ENCODE data around the gene CCDC85A.
A peak's percentile ranks its signal among the peaks of the same experiment; 100 is the strongest.

Gene CCDC85A

GRCh38 chr2:56288838-56289580, 105.2 kb downstream of the CCDC85A start:
- no peak for DNase-seq
- intact Hi-C loops (cut with DNase I), result no loop called here

- intact Hi-C loops (cut with DNase I), result no loop called here
- no peak for DNase-seq
Observed at GRCh38 chr2:56291711-56292110, 107.9 kb downstream of the CCDC85A start.

- DNase-seq, result no peak
- intact Hi-C loops (cut with DNase I), result no loop called here
Observed at GRCh38 chr2:56292951-56293350, 109.2 kb downstream of the CCDC85A start.

GRCh38 chr2:56295666-56296065, 111.9 kb downstream of the CCDC85A start:
- intact Hi-C loops (cut with DNase I), result no loop called here
- no peak for DNase-seq

- intact Hi-C loops (cut with DNase I), result no loop called here
- no peak for DNase-seq
Observed at GRCh38 chr2:56297671-56298070, 113.9 kb downstream of the CCDC85A start.

- no peak for DNase-seq
- intact Hi-C loops (cut with DNase I), result no loop called here
Observed at GRCh38 chr2:56299171-56299691, 115.4 kb downstream of the CCDC85A start.

GRCh38 chr2:56309626-56310170, 125.9 kb downstream of the CCDC85A start:
- no peak for DNase-seq
- intact Hi-C loops (cut with DNase I), result no loop called here

- intact Hi-C loops (cut with DNase I), result no loop called here
- DNase-seq, result peak in 6 of 10 donors; percentile 21 to 83 (median 40)
Observed at GRCh38 chr2:56313500-56313921, 129.7 kb downstream of the CCDC85A start.

- no peak for DNase-seq
- intact Hi-C loops (cut with DNase I), result no loop called here
Observed at GRCh38 chr2:56314371-56314770, 130.6 kb downstream of the CCDC85A start.

- intact Hi-C loops (cut with DNase I), result no loop called here
- DNase-seq, result no peak
Observed at GRCh38 chr2:56314796-56315195, 131.0 kb downstream of the CCDC85A start.

GRCh38 chr2:56315376-56315775, 131.6 kb downstream of the CCDC85A start:
- intact Hi-C loops (cut with DNase I), result no loop called here
- no peak for DNase-seq

- intact Hi-C loops (cut with DNase I), result no loop called here
- no peak for DNase-seq
Observed at GRCh38 chr2:56316011-56316410, 132.2 kb downstream of the CCDC85A start.

GRCh38 chr2:56318147-56318546, 134.4 kb downstream of the CCDC85A start:
- intact Hi-C loops (cut with DNase I), result no loop called here
- DNase-seq, result no peak

GRCh38 chr2:56325661-56326345, 142.0 kb downstream of the CCDC85A start:
- DNase-seq, result no peak
- intact Hi-C loops (cut with DNase I), result no loop called here

- intact Hi-C loops (cut with DNase I), result no loop called here
Observed at GRCh38 chr2:56326346-56326741, 142.6 kb downstream of the CCDC85A start.

GRCh38 chr2:56331810-56332209, 148.0 kb downstream of the CCDC85A start:
- DNase-seq, result peak in 1 of 10 donors; percentile 56
- intact Hi-C loops (cut with DNase I), result no loop called here

More at GRCh38 chr2:56326346-56326741, 142.6 kb downstream of the CCDC85A start:
- no peak for DNase-seq

- no peak for DNase-seq
- intact Hi-C loops (cut with DNase I), result no loop called here
Observed at GRCh38 chr2:56333812-56334485, 150.2 kb downstream of the CCDC85A start.

GRCh38 chr2:56334622-56335021, 150.8 kb downstream of the CCDC85A start:
- intact Hi-C loops (cut with DNase I), result no loop called here
- DNase-seq, result no peak

- DNase-seq, result no peak
- intact Hi-C loops (cut with DNase I), result no loop called here
Observed at GRCh38 chr2:56335101-56335500, 151.3 kb downstream of the CCDC85A start.

GRCh38 chr2:56337342-56337741, 153.6 kb downstream of the CCDC85A start:
- no peak for DNase-seq
- intact Hi-C loops (cut with DNase I), result no loop called here

- intact Hi-C loops (cut with DNase I), result no loop called here
- DNase-seq, result no peak
Observed at GRCh38 chr2:56338232-56338631, 154.4 kb downstream of the CCDC85A start.
